T-helper 17 cell (primary cell): Measurements from ENCODE around the gene LRRC8D. TPM values are rescaled to one million over a fixed set of nuclear protein-coding genes. Genes with fewer than 3 reads are reported as not detected.
"Not testable (repeated sequence)": the region's sequence is repeated elsewhere in the genome, so short reads cannot be mapped to it uniquely, and the experiment has no call there.

Source experiments
- ATAC-seq: fragments of 150-1000 bp; cut with Tn5 transposase; 2 replicates; pipeline ENCODE4 v1.10.0; 2021; ENCODE audit warnings: mild to moderate bottlenecking, moderate library complexity
- DNase-seq, 3 donors: peaks; one replicate each; pipeline versions ENCODE4 v3.0.0 to v3.0.0-alpha.2; 2020 to 2021
- H3K9me3 ChIP-seq: one replicate; pipeline ENCODE4 v1.7.0; 2013; ENCODE audit warnings: low read length, mild to moderate bottlenecking; ENCODE audit not compliant: control insufficient read depth, poor library complexity, severe bottlenecking
- H3K27ac Mint-ChIP-seq: one replicate; pipeline ENCODE4 v1.8.0; 2022; ENCODE audit warnings: mild to moderate bottlenecking, moderate library complexity, mixed read lengths
- H3K27me3 Mint-ChIP-seq: one replicate; pipeline ENCODE4 v1.8.0; 2022; ENCODE audit warnings: mixed read lengths
- H3K36me3 Mint-ChIP-seq: one replicate; pipeline ENCODE4 v1.8.0; 2022; ENCODE audit warnings: low read depth, mixed read lengths
- H3K4me1 Mint-ChIP-seq: one replicate; pipeline ENCODE4 v1.8.0; 2022; ENCODE audit warnings: mild to moderate bottlenecking, mixed read lengths
- H3K4me3 Mint-ChIP-seq: one replicate; pipeline ENCODE4 v1.8.0; 2022; ENCODE audit warnings: mild to moderate bottlenecking, moderate library complexity, mixed read lengths
- total RNA-seq, 4 donors: library from RNA in 2 of 4; stranded (reverse) in 2 of 4; gene quantifications; one replicate each; pipeline ENCODE4 v1.2.3 and lab custom pipeline; 2022 to 2026

The LRRC8D gene
- total RNA-seq (10 to 100 TPM; 28.3 to 33.5 TPM), total RNA-seq (lab: John Stamatoyannopoulos, UW) (30.2 to 59.8 reads per million in 2 donors)

GRCh38 chr1:89820422-89821321, at the start of gene LRRC8D:
LRRC8D (plus strand) TSS chr1:89821032; CDS start chr1:89933069, 112,037 bp downstream.
- no peaks in the 10 kb centered on the region for H3K27me3 Mint-ChIP-seq
- ATAC-seq, result peak; percentile 77
- no peaks in the 10 kb centered on the region for H3K36me3 Mint-ChIP-seq
- peak within 1 kb of the TSS; percentile 83 for H3K27ac Mint-ChIP-seq
- peak within 1 kb of the TSS; percentile 91 for H3K4me3 Mint-ChIP-seq
- DNase-seq, result peak; percentile 41 to 60 (median 59)
- peaks cover 27% of the 10 kb centered on the region for H3K4me1 Mint-ChIP-seq
- H3K9me3 ChIP-seq, result no peaks in the 10 kb centered on the region

GRCh38 chr1:89771991-89772560, 48.8 kb upstream of the LRRC8D start:
- DNase-seq, result no peak
- H3K4me3 Mint-ChIP-seq, result no peak overlapping the region
- H3K9me3 ChIP-seq, result no peaks in the 10 kb centered on the region
- no peak overlapping the region for H3K27ac Mint-ChIP-seq
- peaks cover 9% of the 10 kb centered on the region for H3K4me1 Mint-ChIP-seq
- no peaks in the 10 kb centered on the region for H3K27me3 Mint-ChIP-seq
- no peak for ATAC-seq
- no peaks in the 10 kb centered on the region for H3K36me3 Mint-ChIP-seq

- H3K27ac Mint-ChIP-seq, result peak overlapping the region; percentile 45
- not testable (repeated sequence) for H3K36me3 Mint-ChIP-seq, DNase-seq, ATAC-seq, H3K4me3 Mint-ChIP-seq, H3K27me3 Mint-ChIP-seq, H3K9me3 ChIP-seq
- peaks cover 14% of the 10 kb centered on the region for H3K4me1 Mint-ChIP-seq
Measured at GRCh38 chr1:89776104-89776503, 44.7 kb upstream of the LRRC8D start.

DNA sequence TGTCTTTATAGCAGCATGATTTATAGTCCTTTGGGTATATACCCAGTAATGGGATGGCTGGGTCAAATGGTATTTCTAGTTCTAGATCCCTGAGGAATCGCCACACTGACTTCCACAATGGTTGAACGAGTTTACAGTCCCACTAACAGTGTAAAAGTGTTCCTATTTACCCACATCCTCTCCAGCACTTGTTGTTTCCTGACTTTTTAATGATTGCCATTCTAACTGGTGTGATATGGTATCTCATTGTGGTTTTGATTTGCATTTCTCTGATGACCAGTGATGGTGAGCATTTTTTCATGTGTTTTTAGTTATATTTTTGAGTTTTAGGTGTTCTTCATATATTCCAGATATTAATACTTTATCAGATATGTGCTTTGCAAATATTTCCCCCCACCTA, 43.6 kb upstream of the LRRC8D start:
- H3K27ac Mint-ChIP-seq, ATAC-seq, H3K9me3 ChIP-seq, H3K27me3 Mint-ChIP-seq, H3K4me3 Mint-ChIP-seq, DNase-seq, H3K36me3 Mint-ChIP-seq: not testable (repeated sequence)
- peaks cover 26% of the 10 kb centered on the region for H3K4me1 Mint-ChIP-seq

DNA sequence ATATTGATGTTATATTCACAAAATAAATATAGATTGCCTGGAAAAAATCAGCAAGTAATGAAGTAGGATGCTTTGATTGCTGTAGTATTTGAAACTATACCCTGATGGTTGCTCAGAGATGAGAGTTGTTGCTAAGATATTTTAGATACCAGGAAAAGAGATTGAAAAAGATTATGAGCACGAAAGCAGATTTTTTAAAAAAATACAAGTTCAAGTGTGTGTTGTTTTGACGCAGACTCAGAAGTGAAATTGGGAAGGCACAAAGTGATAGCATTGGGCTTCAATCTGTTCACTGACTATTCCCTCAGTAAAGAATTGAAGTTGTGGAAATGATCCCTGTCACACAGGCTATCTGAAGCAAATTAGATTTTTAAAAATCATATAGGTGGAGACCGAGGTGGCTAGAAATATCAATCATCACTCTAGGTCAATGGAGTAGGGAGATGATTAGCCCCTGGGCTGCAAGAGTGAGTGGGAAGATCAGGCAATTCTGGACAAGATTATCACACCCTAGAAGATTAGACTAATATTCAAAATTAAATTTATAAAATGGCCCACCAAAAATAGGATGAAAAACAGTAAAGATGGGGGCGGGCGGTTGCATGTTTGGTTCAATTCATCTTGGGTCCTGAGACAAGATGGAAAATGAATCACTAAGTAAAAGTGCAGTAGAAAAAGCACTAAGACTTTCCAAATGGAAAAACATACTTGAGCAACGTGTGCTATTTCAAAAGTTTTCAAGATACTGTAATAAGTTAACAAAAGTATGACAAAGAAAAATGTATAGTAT, 41.5 kb upstream of the LRRC8D start:
- no peaks in the 10 kb centered on the region for H3K36me3 Mint-ChIP-seq
- DNase-seq (no peak), ATAC-seq (no peak)
- no peaks in the 10 kb centered on the region for H3K27me3 Mint-ChIP-seq
- H3K4me3 Mint-ChIP-seq, result no peak overlapping the region
- H3K27ac Mint-ChIP-seq, result no peak overlapping the region
- peaks cover 30% of the 10 kb centered on the region for H3K4me1 Mint-ChIP-seq
- no peaks in the 10 kb centered on the region for H3K9me3 ChIP-seq

DNA sequence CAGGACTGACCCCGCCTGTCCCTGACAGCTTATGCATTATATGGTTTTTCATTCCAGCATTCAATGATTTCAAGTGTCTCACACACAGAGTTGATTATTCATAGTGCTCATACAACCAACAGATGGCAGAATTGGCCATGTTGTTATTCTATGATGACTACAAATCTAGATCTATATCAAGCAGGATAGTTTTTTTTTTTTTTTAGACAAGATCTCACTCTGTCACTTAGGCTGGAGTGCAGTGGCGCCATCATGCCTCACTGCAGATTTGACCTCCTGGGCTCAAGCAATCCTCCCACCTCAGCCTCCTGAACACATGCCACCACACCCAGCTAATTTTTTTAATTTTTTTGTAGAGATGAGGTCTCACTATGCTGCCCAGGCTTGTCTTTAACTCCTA, 40.1 kb upstream of the LRRC8D start:
- no peak for DNase-seq
- ATAC-seq, result peak; percentile 71
- H3K27me3 Mint-ChIP-seq, result no peaks in the 10 kb centered on the region
- peaks cover 22% of the 10 kb centered on the region for H3K4me1 Mint-ChIP-seq
- no peaks in the 10 kb centered on the region for H3K9me3 ChIP-seq
- peak overlapping the region; percentile 74 for H3K27ac Mint-ChIP-seq
- H3K36me3 Mint-ChIP-seq, result no peaks in the 10 kb centered on the region
- no peak overlapping the region for H3K4me3 Mint-ChIP-seq

DNA sequence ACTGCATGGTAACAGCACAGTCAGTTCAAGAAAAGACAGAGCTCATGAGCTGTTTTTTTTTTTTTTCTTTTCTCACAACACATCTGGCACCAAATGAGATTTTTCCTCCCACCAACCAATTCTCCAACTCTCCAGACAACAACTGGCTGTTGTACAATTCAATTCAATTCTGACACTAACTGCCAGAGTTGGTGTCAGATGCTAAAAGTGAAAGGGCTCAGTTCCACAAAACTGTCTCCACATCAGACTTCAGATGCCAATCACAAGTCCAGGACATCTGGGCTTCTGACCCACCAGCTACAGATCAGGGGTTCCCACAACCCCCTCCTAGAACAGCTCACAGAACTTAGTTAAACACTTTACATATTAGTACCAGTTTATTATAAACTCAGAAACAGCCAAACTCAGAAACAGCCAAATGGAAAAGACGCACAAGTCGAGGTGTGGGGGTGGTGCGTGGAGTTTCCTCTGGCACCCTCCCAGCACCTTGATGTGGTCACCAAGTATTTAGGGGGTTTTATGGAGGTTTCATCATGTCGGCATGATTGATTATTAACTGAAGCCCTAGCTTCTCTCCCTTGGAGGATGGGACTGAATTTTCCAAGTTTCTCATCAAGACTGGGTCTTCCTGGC, 39.2 kb upstream of the LRRC8D start:
- DNase-seq, result peak in 2 of 3 donors; percentile 34 to 49
- ATAC-seq, result peak; percentile 82
- Mint-ChIP-seq H3K4me3 (peak overlapping the region; percentile 45), H3K27me3 (no peaks in the 10 kb centered on the region), H3K36me3 (no peaks in the 10 kb centered on the region), H3K4me1 (peaks cover 25% of the 10 kb centered on the region), H3K27ac (peak overlapping the region; percentile 74)
- H3K9me3 ChIP-seq, result no peaks in the 10 kb centered on the region

DNA sequence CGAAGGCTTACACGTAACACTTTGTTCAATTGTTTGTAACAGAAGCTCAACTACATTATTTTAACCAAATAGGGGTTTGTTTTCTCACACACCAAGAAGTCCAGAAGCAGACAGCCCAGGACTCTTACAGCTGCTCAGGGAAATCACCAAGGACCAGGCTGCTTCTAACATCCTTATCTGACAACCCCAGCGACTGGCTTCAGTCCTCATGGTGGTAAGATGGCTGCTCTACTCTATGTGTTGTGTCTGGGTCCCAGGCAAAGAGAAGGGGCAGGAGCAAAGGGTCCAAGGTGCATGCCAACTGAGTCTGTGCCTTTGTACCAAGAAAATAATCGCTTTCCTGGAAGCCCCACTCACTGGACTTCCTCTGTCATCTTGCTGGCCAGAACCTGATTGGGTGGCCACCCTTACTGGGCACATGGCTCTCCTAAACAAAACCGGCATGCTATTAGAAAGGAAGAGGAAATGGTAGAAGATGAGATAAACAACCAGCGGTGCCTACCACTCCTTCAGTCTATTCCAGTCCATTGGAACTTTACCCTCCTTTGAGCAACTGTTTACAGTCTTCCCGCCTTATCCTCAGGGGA, 34.1 kb upstream of the LRRC8D start:
- no peaks in the 10 kb centered on the region for H3K27me3 Mint-ChIP-seq

DNA sequence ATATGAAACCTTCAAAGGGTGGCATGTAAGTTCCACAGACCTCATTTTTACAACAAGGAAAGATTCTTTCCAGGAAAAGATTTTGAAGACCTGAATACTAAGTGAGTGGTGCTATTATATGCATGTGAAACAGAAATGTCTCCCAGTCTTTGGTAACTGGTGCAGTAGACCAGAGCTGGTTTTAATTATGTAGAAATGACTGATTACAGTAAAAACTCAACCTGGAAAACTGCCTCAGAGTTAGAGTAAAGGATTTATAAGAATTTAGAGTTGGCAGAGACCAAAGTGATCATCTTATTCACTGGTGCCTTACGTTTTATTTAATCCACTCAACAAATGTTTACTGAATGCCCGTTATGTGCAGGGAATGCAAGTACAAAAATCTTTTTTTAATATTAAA, 30.2 kb upstream of the LRRC8D start:
- H3K27ac Mint-ChIP-seq, result no peak overlapping the region
- DNase-seq (no peak), ATAC-seq (no peak)
- no peak overlapping the region for H3K4me3 Mint-ChIP-seq
- peaks cover 8% of the 10 kb centered on the region for H3K4me1 Mint-ChIP-seq
- H3K9me3 ChIP-seq, result no peaks in the 10 kb centered on the region
- H3K27me3 Mint-ChIP-seq, result no peaks in the 10 kb centered on the region
- H3K36me3 Mint-ChIP-seq, result no peaks in the 10 kb centered on the region

More for the DNA sequence above, 34.1 kb upstream of the LRRC8D start:
- Mint-ChIP-seq H3K4me1 (peaks cover 18% of the 10 kb centered on the region), H3K27ac (peak overlapping the region; percentile 41), H3K36me3 (no peaks in the 10 kb centered on the region), H3K4me3 (no peak overlapping the region)
- H3K9me3 ChIP-seq, result no peaks in the 10 kb centered on the region
- DNase-seq (no peak), ATAC-seq (no peak)

- ATAC-seq, result no peak
- H3K27me3 Mint-ChIP-seq, result no peaks in the 10 kb centered on the region
- H3K4me1 Mint-ChIP-seq, result peaks cover 8% of the 10 kb centered on the region
- no peaks in the 10 kb centered on the region for H3K9me3 ChIP-seq
- no peak overlapping the region for H3K27ac Mint-ChIP-seq
- no peak for DNase-seq
- H3K36me3 Mint-ChIP-seq, result no peaks in the 10 kb centered on the region
- no peak overlapping the region for H3K4me3 Mint-ChIP-seq
Measured at GRCh38 chr1:89791064-89791726, 29.6 kb upstream of the LRRC8D start.

DNA sequence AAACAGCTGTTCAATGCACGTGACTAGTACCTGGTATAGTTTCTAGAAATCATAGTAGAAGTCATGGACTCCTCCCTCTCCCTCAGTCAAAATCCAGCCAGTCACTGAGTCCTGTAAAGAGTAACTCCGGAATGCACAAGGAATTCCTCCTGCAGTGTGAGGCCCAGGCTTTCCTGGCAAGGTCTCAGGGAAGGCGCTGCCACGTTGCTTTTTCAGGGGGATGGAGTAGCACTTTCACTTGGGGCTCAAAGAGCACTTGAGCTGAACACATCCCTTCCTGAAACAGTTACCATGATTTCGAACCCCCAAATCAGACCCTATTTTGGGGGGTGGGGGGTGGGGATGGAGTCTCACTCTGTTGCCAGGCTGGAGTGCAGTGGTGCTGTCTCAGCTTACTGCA, 26.4 kb upstream of the LRRC8D start:
- no peaks in the 10 kb centered on the region for H3K9me3 ChIP-seq
- Mint-ChIP-seq H3K27me3 (peaks cover 6% of the 10 kb centered on the region), H3K27ac (no peak overlapping the region), H3K4me3 (no peak overlapping the region), H3K4me1 (no peaks in the 10 kb centered on the region), H3K36me3 (no peaks in the 10 kb centered on the region)
- ATAC-seq (no peak), DNase-seq (no peak)

DNA sequence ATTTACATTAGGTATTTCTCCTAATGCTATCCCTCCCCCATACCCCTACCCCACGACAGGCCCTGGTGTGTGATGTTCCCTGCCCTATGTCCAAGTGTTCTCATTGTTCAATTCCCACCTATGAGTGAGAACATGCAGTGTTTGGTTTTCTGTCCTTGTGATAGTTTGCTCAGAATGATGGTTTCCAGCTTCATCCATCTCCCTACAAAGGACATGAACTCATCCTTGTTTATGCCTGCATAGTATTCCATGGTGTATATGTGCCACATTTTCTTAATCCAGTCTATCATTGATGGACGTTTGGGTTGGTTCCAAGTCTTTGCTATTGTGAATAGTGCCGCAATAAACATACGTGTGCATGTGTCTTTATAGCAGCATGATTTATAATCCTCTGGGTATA, 25.3 kb upstream of the LRRC8D start:
- ATAC-seq, H3K27ac Mint-ChIP-seq, DNase-seq, H3K36me3 Mint-ChIP-seq, H3K27me3 Mint-ChIP-seq, H3K9me3 ChIP-seq, H3K4me1 Mint-ChIP-seq, H3K4me3 Mint-ChIP-seq: not testable (repeated sequence)
